ENCODE results near the gene SAYSD1.

Gene SAYSD1

GRCh38 chr6:39060467-39061160 is 54.4 kb downstream of the SAYSD1 start:
- DNase-seq (ENCODE audit: extremely low read depth, low read depth), result no peak
- no peak for TF ChIP-seq CTCF (IDR thresholded peaks at IDR 0.05; ENCODE audit: low read depth, low read length, missing control alignments)
- H3K4me3 ChIP-seq (replicated peaks; ENCODE audit: low read depth, low read length), result no peak overlapping the region

DNA sequence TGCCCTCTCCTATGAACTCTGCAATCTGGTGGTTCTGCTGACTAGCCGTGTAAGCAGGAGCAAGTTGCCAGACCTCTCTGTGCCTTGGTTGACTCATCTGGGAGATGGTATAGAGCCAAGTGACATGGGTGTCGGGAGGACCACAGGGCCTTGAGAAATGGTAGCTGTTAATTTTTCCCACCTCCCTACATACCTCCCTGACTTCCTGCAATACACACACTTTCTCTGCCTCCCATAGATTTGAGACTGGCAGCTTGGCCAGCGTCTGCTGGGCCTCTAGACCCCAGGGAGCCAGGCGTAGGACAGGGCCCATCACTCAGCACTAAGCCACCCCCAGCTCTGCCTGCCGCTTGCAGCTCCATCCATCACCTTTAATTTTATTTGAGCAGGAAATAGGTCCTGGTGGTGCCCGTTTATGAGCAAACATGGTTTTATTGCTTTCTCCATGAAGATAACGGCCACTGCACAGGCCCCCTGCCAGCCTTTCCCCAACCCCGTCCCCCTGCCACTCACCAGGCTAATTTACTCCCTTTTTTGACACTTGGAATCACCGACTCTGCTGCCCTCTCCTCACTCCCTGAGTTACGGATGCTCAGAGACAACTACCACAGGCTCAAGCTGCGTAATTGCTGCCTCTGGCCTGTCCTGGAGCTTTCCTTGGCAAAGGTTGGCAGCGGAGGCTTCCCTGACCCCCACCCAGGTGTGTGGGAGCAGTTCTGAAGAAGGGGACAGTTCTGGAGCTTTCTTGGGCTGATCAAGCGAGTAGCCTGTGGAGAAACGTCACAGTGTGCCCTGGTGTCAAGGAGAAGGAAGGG is 55.3 kb downstream of the SAYSD1 start:
- TF ChIP-seq CTCF (IDR thresholded peaks at IDR 0.05; ENCODE audit: low read depth, low read length, missing control alignments), result no peak
- no peak for DNase-seq (ENCODE audit: extremely low read depth, low read depth)
- H3K4me3 ChIP-seq (replicated peaks; ENCODE audit: low read depth, low read length), result no peak overlapping the region

- DNase-seq (ENCODE audit: extremely low read depth, low read depth), result no peak
- TF ChIP-seq CTCF (IDR thresholded peaks at IDR 0.05; ENCODE audit: low read depth, low read length, missing control alignments), result no peak
- H3K4me3 ChIP-seq (replicated peaks; ENCODE audit: low read depth, low read length), result no peak overlapping the region
Observed at GRCh38 chr6:39058471-39059147, 56.4 kb downstream of the SAYSD1 start.

- no peak overlapping the region for H3K4me3 ChIP-seq (replicated peaks; ENCODE audit: low read depth, low read length)
- no peak for TF ChIP-seq CTCF (IDR thresholded peaks at IDR 0.05; ENCODE audit: low read depth, low read length, missing control alignments)
- no peak for DNase-seq (ENCODE audit: extremely low read depth, low read depth)
Observed at GRCh38 chr6:39057251-39058155, 57.5 kb downstream of the SAYSD1 start.

DNA sequence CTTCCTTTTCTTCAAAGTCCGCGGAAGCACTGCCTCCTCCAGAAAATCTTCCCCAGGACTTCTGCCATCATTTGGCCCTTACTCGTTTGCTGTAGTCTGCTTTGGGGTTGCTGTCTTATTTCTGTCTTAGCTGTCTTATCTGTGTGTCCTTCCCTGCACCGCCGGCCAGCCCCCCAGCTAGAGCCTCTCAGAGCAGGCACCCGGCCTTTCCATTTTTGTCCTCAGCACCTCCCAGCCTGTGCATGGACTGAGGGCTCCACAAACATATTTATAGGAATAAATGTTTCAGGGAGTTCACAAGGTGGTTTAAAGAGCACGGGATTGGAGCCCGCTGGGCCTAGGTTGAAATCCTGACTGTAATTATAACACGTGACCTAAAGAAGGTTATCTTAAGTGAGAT is 58.3 kb downstream of the SAYSD1 start:
- no peak for DNase-seq (ENCODE audit: extremely low read depth, low read depth)
- no peak overlapping the region for H3K4me3 ChIP-seq (replicated peaks; ENCODE audit: low read depth, low read length)
- TF ChIP-seq CTCF (IDR thresholded peaks at IDR 0.05; ENCODE audit: low read depth, low read length, missing control alignments), result no peak

GRCh38 chr6:39056191-39056590 is 58.8 kb downstream of the SAYSD1 start:
- H3K4me3 ChIP-seq (replicated peaks; ENCODE audit: low read depth, low read length), result no peak overlapping the region
- no peak for DNase-seq (ENCODE audit: extremely low read depth, low read depth)
- no peak for TF ChIP-seq CTCF (IDR thresholded peaks at IDR 0.05; ENCODE audit: low read depth, low read length, missing control alignments)

All from HFF-Myc (cell line).